GM12874 (cell line): ENCODE measurements around the gene BMP15.

Experiments used
- CTCF ChIP-seq: IDR thresholded peaks from 2 replicates; pipeline ENCODE4 v1.5.1; 2011; ENCODE audit warnings: low read depth, mild to moderate bottlenecking, control low read depth, low read length, moderate library complexity; ENCODE audit not compliant: insufficient read depth

The BMP15 gene

GRCh38 chrX:50910685-50911176 is at the start of gene BMP15:
BMP15 (plus strand) TSS chrX:50910735; CDS start chrX:50910784, 49 bp downstream.
- no peak for TF ChIP-seq CTCF

GRCh38 chrX:50863471-50863870 is 47.1 kb upstream of the BMP15 start:
- TF ChIP-seq CTCF, result no peak

GRCh38 chrX:50865311-50865710 is 45.2 kb upstream of the BMP15 start:
- no peak for TF ChIP-seq CTCF

- no peak for TF ChIP-seq CTCF
Observed at GRCh38 chrX:50871922-50872453, 38.5 kb upstream of the BMP15 start.

- no peak for TF ChIP-seq CTCF
Observed at GRCh38 chrX:50874876-50875275, 35.7 kb upstream of the BMP15 start.

GRCh38 chrX:50876551-50876950 is 34.0 kb upstream of the BMP15 start:
- TF ChIP-seq CTCF, result no peak

GRCh38 chrX:50877310-50877709 is 33.2 kb upstream of the BMP15 start:
- TF ChIP-seq CTCF, result no peak
